Sigmoid colon (tissue), 3 donors: ENCODE results near the gene GAGE12D.
"Not testable (repeated sequence)": the region's sequence is repeated elsewhere in the genome, so short reads cannot be mapped to it uniquely, and the experiment has no call there.

Experiments
- POLR2A ChIP-seq, 2 donors: fragments of 450-650 bp; IDR thresholded peaks; one replicate each; pipeline ENCODE4 v1.6.1; 2016; ENCODE audit warnings: antibody characterized with exemption in 2 of 2, mild to moderate bottlenecking in 2 of 2, moderate library complexity in 2 of 2
- TF ChIP-seq, protein P1 (sequence below), 4 experiments: fragments of 450-650 bp in 3 of 4; fragments of 200-600 bp in 1 of 4; IDR thresholded peaks; one replicate each; pipeline ENCODE4 v1.5.1; 2016 to 2019; ENCODE audit warnings: antibody characterized with exemption in 4 of 4, mild to moderate bottlenecking in 3 of 4, moderate library complexity in 2 of 4

- TF ChIP-seq, protein P1, sequence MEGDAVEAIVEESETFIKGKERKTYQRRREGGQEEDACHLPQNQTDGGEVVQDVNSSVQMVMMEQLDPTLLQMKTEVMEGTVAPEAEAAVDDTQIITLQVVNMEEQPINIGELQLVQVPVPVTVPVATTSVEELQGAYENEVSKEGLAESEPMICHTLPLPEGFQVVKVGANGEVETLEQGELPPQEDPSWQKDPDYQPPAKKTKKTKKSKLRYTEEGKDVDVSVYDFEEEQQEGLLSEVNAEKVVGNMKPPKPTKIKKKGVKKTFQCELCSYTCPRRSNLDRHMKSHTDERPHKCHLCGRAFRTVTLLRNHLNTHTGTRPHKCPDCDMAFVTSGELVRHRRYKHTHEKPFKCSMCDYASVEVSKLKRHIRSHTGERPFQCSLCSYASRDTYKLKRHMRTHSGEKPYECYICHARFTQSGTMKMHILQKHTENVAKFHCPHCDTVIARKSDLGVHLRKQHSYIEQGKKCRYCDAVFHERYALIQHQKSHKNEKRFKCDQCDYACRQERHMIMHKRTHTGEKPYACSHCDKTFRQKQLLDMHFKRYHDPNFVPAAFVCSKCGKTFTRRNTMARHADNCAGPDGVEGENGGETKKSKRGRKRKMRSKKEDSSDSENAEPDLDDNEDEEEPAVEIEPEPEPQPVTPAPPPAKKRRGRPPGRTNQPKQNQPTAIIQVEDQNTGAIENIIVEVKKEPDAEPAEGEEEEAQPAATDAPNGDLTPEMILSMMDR (IDR thresholded peaks at IDR 0.05) = not testable (repeated sequence)
- not testable (repeated sequence) for TF ChIP-seq POLR2A (IDR thresholded peaks at IDR 0.05)
These were observed 28.6 kb downstream of the GAGE12D start, which contains the start of gene GAGE12G for GRCh38 chrX:49570100-49570499.
